Mesodermal cell (in vitro differentiated cells): ENCODE results near the gene GPR34.

ENCODE experiments used
- H3K27ac ChIP-seq: 2 replicates; pipeline ENCODE4 v1.7.0; 2013; ENCODE audit warnings: mild to moderate bottlenecking, low read depth, low read length, moderate library complexity; ENCODE audit not compliant: severe bottlenecking
- H3K36me3 ChIP-seq: 2 replicates; pipeline ENCODE4 v1.7.1; 2013; ENCODE audit warnings: mild to moderate bottlenecking, low read length, moderate library complexity; ENCODE audit not compliant: control insufficient read depth, insufficient read depth
- H3K4me1 ChIP-seq: one replicate; pipeline ENCODE4 v1.7.1; 2013; ENCODE audit warnings: mild to moderate bottlenecking, low read length; ENCODE audit not compliant: insufficient read depth, control insufficient read depth, poor library complexity, severe bottlenecking
- H3K4me3 ChIP-seq: 2 replicates; pipeline ENCODE4 v1.7.0; 2013; ENCODE audit warnings: low read length, control low read depth, mild to moderate bottlenecking; ENCODE audit not compliant: insufficient read depth, poor library complexity, severe bottlenecking; ENCODE audit errors: extremely low read depth
- H3K9me3 ChIP-seq: 2 replicates; pipeline ENCODE4 v1.7.1; 2013; ENCODE audit warnings: mild to moderate bottlenecking, low read length, moderate library complexity; ENCODE audit not compliant: control insufficient read depth
- WGBS, 2 experiments: methylation state at CpG; one replicate each; pipeline ENCODE4 v1.1.5; 2013; ENCODE audit warnings: missing lambda C conversion rate in 2 of 2; ENCODE audit not compliant: insufficient coverage in 2 of 2; 5-methylcytosine and 5-hydroxymethylcytosine counted together

GPR34 gene

GRCh38 chrX:41733939-41734338, 45.2 kb downstream of the GPR34 start:
- Histone ChIP-seq H3K4me1 (no peaks in the 10 kb centered on the region), H3K9me3 (no peaks in the 10 kb centered on the region)
- WGBS, 2 experiments = no CpG with 5 or more reads among the region's 1 CpG

GRCh38 chrX:41734530-41734929, 45.8 kb downstream of the GPR34 start:
- H3K4me3 ChIP-seq = no peak overlapping the region
- H3K4me1 ChIP-seq = no peaks in the 10 kb centered on the region
- no peaks in the 10 kb centered on the region for H3K9me3 ChIP-seq
- WGBS, 2 experiments = 20% methylated on average over 1 of the region's 1 CpG; no CpG with 5 or more reads in 1 of the 2 experiments
- H3K27ac ChIP-seq = no peak overlapping the region
- H3K36me3 ChIP-seq = peaks cover 1% of the 10 kb centered on the region

More at GRCh38 chrX:41733939-41734338, 45.2 kb downstream of the GPR34 start:
- Histone ChIP-seq H3K27ac (no peak overlapping the region), H3K4me3 (no peak overlapping the region), H3K36me3 (no peaks in the 10 kb centered on the region)

GRCh38 chrX:41737065-41737464, 48.3 kb downstream of the GPR34 start:
- Histone ChIP-seq H3K4me1 (no peaks in the 10 kb centered on the region), H3K36me3 (peaks cover 7% of the 10 kb centered on the region), H3K9me3 (no peaks in the 10 kb centered on the region), H3K4me3 (no peak overlapping the region), H3K27ac (no peak overlapping the region)
- WGBS, 2 experiments = 100% methylated on average over 1 to 3 of the region's 7 CpGs

GRCh38 chrX:41739871-41740270, 51.1 kb downstream of the GPR34 start:
- Histone ChIP-seq H3K9me3 (no peaks in the 10 kb centered on the region), H3K4me1 (no peaks in the 10 kb centered on the region), H3K27ac (no peak overlapping the region), H3K4me3 (no peak overlapping the region), H3K36me3 (peaks cover 12% of the 10 kb centered on the region)
- no CpG with 5 or more reads among the region's 1 CpG for WGBS, 2 experiments
